ENCODE data around the gene TAS2R41. TPM values are rescaled to one million over a fixed set of nuclear protein-coding genes. Genes with fewer than 3 reads are reported as not detected.

Gene TAS2R41
- total and polyA plus RNA-seq, 2 of the 13 experiments (the other 11 are each of a cell fraction or from before 2014, with no cell fraction given) = not detected

DNA sequence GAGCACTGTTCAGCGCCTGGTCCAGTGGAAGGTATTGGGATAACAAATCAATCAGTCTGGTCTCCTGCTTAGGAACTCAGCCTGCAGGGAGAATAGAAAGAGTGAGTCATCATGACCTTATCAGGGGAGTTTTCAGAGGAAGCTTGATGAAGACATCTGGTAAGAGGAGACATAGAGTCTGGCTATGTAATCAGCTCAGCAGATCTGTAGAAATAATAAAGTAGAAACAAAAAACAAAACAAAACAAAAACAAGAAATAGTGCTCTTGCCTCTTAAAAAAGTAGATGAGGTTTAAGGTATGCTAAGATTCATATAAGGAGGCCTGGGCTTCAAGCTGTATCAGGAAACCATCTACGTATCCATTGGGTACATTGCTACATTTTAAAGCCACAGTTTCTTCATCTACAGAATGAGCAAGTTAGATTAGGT lies 14.4 kb downstream of the TAS2R41 start (continued):
- TF ChIP-seq ZXDC (CRISPR knock-in tag; IDR thresholded peaks at IDR 0.05) = no peak

GRCh38 chr7:143492799-143493739 lies 15.4 kb downstream of the TAS2R41 start:
- no peak for FAIRE-seq
- in situ Hi-C loops (cut with HindIII; ENCODE audit: extremely low pct_ligation_motif_present, low pct_unique_long_range_greater_than_20kb) = no loop called here

More at GRCh38 chr7:143492799-143493739, 15.4 kb downstream of the TAS2R41 start:
- H3K27me3 ChIP-seq (ENCODE audit: control insufficient read depth in 1 of 2, insufficient read depth in 2 of 2, low read length in 2 of 2) = no peaks in the 10 kb centered on the region
- no peak overlapping the region for H3K4me2 ChIP-seq (ENCODE audit: low read depth, low read length)
- no peaks in the 10 kb centered on the region for H3K79me2 ChIP-seq (ENCODE audit: insufficient read depth, low read length)
- no peaks in the 10 kb centered on the region for H3K9me3 ChIP-seq (ENCODE audit: low read length)
- no peak for ATAC-seq
- H2AFZ ChIP-seq (ENCODE audit: low read length) = no peak overlapping the region
- BruUV-seq (replicated peaks) = no TSS peak
- WGBS (ENCODE audit: low lambda C conversion rate) = 19% methylated on average over 6 of the region's 6 CpGs
- H3K9ac ChIP-seq (ENCODE audit: insufficient read depth, low read depth, low read length) = no peak overlapping the region
- H3K4me1 ChIP-seq (ENCODE audit: insufficient read depth, low read length) = no peaks in the 10 kb centered on the region
- no peak overlapping the region for H3K27ac ChIP-seq (ENCODE audit: extremely low read length, insufficient read depth, low read length)
- ChIA-PET POLR2A (no interaction called here), CTCF (ENCODE audit: low intra/inter-chr PET ratio, low total read pairs) (no interaction called here)
- no peak for TF ChIP-seq SIX1 (CRISPR knock-in tag; IDR thresholded peaks at IDR 0.05; ENCODE audit: borderline replicate concordance)
- no peak for TF ChIP-seq DDIT3 (CRISPR knock-in tag; IDR thresholded peaks at IDR 0.05)
- TF ChIP-seq FOSL1 (CRISPR knock-in tag; IDR thresholded peaks at IDR 0.05; ENCODE audit: borderline replicate concordance) = no peak
- no peak for TF ChIP-seq ZNF430 (CRISPR knock-in tag; IDR thresholded peaks at IDR 0.05)
- no peak for TF ChIP-seq RBM22 (optimal IDR thresholded peaks at IDR 0.05; ENCODE audit: low read length)
- no peak for TF ChIP-seq YY1 (IDR thresholded peaks at IDR 0.05; ENCODE audit: insufficient read depth, insufficient replicate concordance, low read depth, low read length)
- no peak for TF ChIP-seq ZNF160 (CRISPR knock-in tag; IDR thresholded peaks at IDR 0.05)
- no peak for TF ChIP-seq ZNF3 (CRISPR knock-in tag; IDR thresholded peaks at IDR 0.05)
- TF ChIP-seq MYNN (CRISPR knock-in tag; IDR thresholded peaks at IDR 0.05; ENCODE audit: low read depth) = no peak
- TF ChIP-seq, protein P1, sequence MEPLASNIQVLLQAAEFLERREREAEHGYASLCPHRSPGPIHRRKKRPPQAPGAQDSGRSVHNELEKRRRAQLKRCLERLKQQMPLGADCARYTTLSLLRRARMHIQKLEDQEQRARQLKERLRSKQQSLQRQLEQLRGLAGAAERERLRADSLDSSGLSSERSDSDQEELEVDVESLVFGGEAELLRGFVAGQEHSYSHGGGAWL (CRISPR knock-in tag; IDR thresholded peaks at IDR 0.05) = no peak
- TF ChIP-seq SOX5 (CRISPR knock-in tag; IDR thresholded peaks at IDR 0.05; ENCODE audit: borderline replicate concordance) = no peak
- TF ChIP-seq HMGA1 (CRISPR knock-in tag; conservative IDR thresholded peaks at IDR 0.05) = no peak
- TF ChIP-seq MTF2 (CRISPR knock-in tag; IDR thresholded peaks at IDR 0.05; ENCODE audit: borderline replicate concordance) = no peak
- no peak for TF ChIP-seq GATAD2A (CRISPR knock-in tag; IDR thresholded peaks at IDR 0.05)
- TF ChIP-seq ZKSCAN1 (IDR thresholded peaks at IDR 0.05; ENCODE audit: low read length) = no peak
- TF ChIP-seq ZFP36 (IDR thresholded peaks at IDR 0.05; ENCODE audit: borderline replicate concordance, low read depth, low read length, partially characterized antibody) = no peak
- TF ChIP-seq PBX3 (CRISPR knock-in tag; IDR thresholded peaks at IDR 0.05; ENCODE audit: borderline replicate concordance) = no peak
- H3K36me3 ChIP-seq (replicated peaks in 1 of 2; ENCODE audit: control insufficient read depth in 1 of 2, insufficient read depth in 2 of 2, low read length in 2 of 2) = no peaks in the 10 kb centered on the region
- intact Hi-C loops (cut with micrococcal nuclease; ENCODE audit: unreplicated experiment) = no loop called here
- H3K4me3 ChIP-seq (replicated peaks in 1 of 3; ENCODE audit: insufficient read depth in 1 of 3, low read depth in 2 of 3, low read length in 3 of 3) = no peak overlapping the region
- no peaks in the 10 kb centered on the region for H4K20me1 ChIP-seq (ENCODE audit: insufficient read depth, low read length)
- DNase-seq (ENCODE audit: low spot score) = no peak
